Measurements from ENCODE around the gene CNTN3.

Gene CNTN3

GRCh38 chr3:74592359-74592758 lies 22.1 kb downstream of the CNTN3 start:
- WGBS, 2 experiments = 88 to 95% methylated on average over 2 of the region's 2 CpGs
- Histone ChIP-seq H3K4me3 (ENCODE audit: insufficient read depth, low read depth, low read length) (no peak overlapping the region), H3K4me1 (ENCODE audit: control insufficient read depth, insufficient read depth, low read length) (no peaks in the 10 kb centered on the region), H3K9me3 (ENCODE audit: control insufficient read depth, low read length) (no peaks in the 10 kb centered on the region), H3K27ac (ENCODE audit: insufficient read depth, low read depth, low read length, poor library complexity, severe bottlenecking) (no peak overlapping the region), H3K36me3 (ENCODE audit: control insufficient read depth, insufficient read depth, low read length) (no peaks in the 10 kb centered on the region), H3K27me3 (ENCODE audit: control insufficient read depth, insufficient read depth, low read length, poor library complexity, severe bottlenecking) (no peaks in the 10 kb centered on the region)

GRCh38 chr3:74591946-74592345 lies 22.5 kb downstream of the CNTN3 start:
- Histone ChIP-seq H3K4me3 (ENCODE audit: insufficient read depth, low read depth, low read length) (no peak overlapping the region), H3K4me1 (ENCODE audit: control insufficient read depth, insufficient read depth, low read length) (no peaks in the 10 kb centered on the region), H3K36me3 (ENCODE audit: control insufficient read depth, insufficient read depth, low read length) (no peaks in the 10 kb centered on the region), H3K9me3 (ENCODE audit: control insufficient read depth, low read length) (no peaks in the 10 kb centered on the region), H3K27me3 (ENCODE audit: control insufficient read depth, insufficient read depth, low read length, poor library complexity, severe bottlenecking) (no peaks in the 10 kb centered on the region), H3K27ac (ENCODE audit: insufficient read depth, low read depth, low read length, poor library complexity, severe bottlenecking) (no peak overlapping the region)

- no peaks in the 10 kb centered on the region for H3K27me3 ChIP-seq (ENCODE audit: control insufficient read depth, insufficient read depth, low read length, poor library complexity, severe bottlenecking)
- H3K4me1 ChIP-seq (ENCODE audit: control insufficient read depth, insufficient read depth, low read length) = no peaks in the 10 kb centered on the region
- 87 to 97% methylated on average over 2 of the region's 2 CpGs for WGBS, 2 experiments
- H3K27ac ChIP-seq (ENCODE audit: insufficient read depth, low read depth, low read length, poor library complexity, severe bottlenecking) = no peak overlapping the region
- no peaks in the 10 kb centered on the region for H3K9me3 ChIP-seq (ENCODE audit: control insufficient read depth, low read length)
- H3K4me3 ChIP-seq (ENCODE audit: insufficient read depth, low read depth, low read length) = no peak overlapping the region
- no peaks in the 10 kb centered on the region for H3K36me3 ChIP-seq (ENCODE audit: control insufficient read depth, insufficient read depth, low read length)
These were observed 23.1 kb downstream of the CNTN3 start for GRCh38 chr3:74591342-74591741.

- no peaks in the 10 kb centered on the region for H3K27me3 ChIP-seq (ENCODE audit: control insufficient read depth, insufficient read depth, low read length, poor library complexity, severe bottlenecking)
- WGBS, 2 experiments = 90 to 97% methylated on average over 3 of the region's 4 CpGs
- no peak overlapping the region for H3K4me3 ChIP-seq (ENCODE audit: insufficient read depth, low read depth, low read length)
- no peaks in the 10 kb centered on the region for H3K9me3 ChIP-seq (ENCODE audit: control insufficient read depth, low read length)
- no peaks in the 10 kb centered on the region for H3K4me1 ChIP-seq (ENCODE audit: control insufficient read depth, insufficient read depth, low read length)
- no peak overlapping the region for H3K27ac ChIP-seq (ENCODE audit: insufficient read depth, low read depth, low read length, poor library complexity, severe bottlenecking)
- no peaks in the 10 kb centered on the region for H3K36me3 ChIP-seq (ENCODE audit: control insufficient read depth, insufficient read depth, low read length)
These were observed 23.7 kb downstream of the CNTN3 start for GRCh38 chr3:74590620-74591262.

GRCh38 chr3:74584782-74585181 lies 29.7 kb downstream of the CNTN3 start:
- no peak overlapping the region for H3K27ac ChIP-seq (ENCODE audit: insufficient read depth, low read depth, low read length, poor library complexity, severe bottlenecking)
- H3K36me3 ChIP-seq (ENCODE audit: control insufficient read depth, insufficient read depth, low read length) = no peaks in the 10 kb centered on the region
- H3K9me3 ChIP-seq (ENCODE audit: control insufficient read depth, low read length) = no peaks in the 10 kb centered on the region
- no peak overlapping the region for H3K4me3 ChIP-seq (ENCODE audit: insufficient read depth, low read depth, low read length)
- no peaks in the 10 kb centered on the region for H3K4me1 ChIP-seq (ENCODE audit: control insufficient read depth, insufficient read depth, low read length)
- 83 to 92% methylated on average over 1 to 2 of the region's 2 CpGs for WGBS, 2 experiments
- no peaks in the 10 kb centered on the region for H3K27me3 ChIP-seq (ENCODE audit: control insufficient read depth, insufficient read depth, low read length, poor library complexity, severe bottlenecking)

- no peaks in the 10 kb centered on the region for H3K9me3 ChIP-seq (ENCODE audit: control insufficient read depth, low read length)
- no peak overlapping the region for H3K4me3 ChIP-seq (ENCODE audit: insufficient read depth, low read depth, low read length)
- H3K27ac ChIP-seq (ENCODE audit: insufficient read depth, low read depth, low read length, poor library complexity, severe bottlenecking) = no peak overlapping the region
- H3K36me3 ChIP-seq (ENCODE audit: control insufficient read depth, insufficient read depth, low read length) = no peaks in the 10 kb centered on the region
- 78 to 95% methylated on average over 2 to 4 of the region's 5 CpGs for WGBS, 2 experiments
- no peaks in the 10 kb centered on the region for H3K27me3 ChIP-seq (ENCODE audit: control insufficient read depth, insufficient read depth, low read length, poor library complexity, severe bottlenecking)
- H3K4me1 ChIP-seq (ENCODE audit: control insufficient read depth, insufficient read depth, low read length) = no peaks in the 10 kb centered on the region
These were observed 31.5 kb downstream of the CNTN3 start for GRCh38 chr3:74582982-74583381.

GRCh38 chr3:74575857-74576256 lies 38.6 kb downstream of the CNTN3 start:
- no peaks in the 10 kb centered on the region for H3K36me3 ChIP-seq (ENCODE audit: control insufficient read depth, insufficient read depth, low read length)
- 69 to 77% methylated on average over 3 of the region's 3 CpGs for WGBS, 2 experiments
- no peak overlapping the region for H3K4me3 ChIP-seq (ENCODE audit: insufficient read depth, low read depth, low read length)
- no peaks in the 10 kb centered on the region for H3K27me3 ChIP-seq (ENCODE audit: control insufficient read depth, insufficient read depth, low read length, poor library complexity, severe bottlenecking)
- no peaks in the 10 kb centered on the region for H3K9me3 ChIP-seq (ENCODE audit: control insufficient read depth, low read length)
- H3K27ac ChIP-seq (ENCODE audit: insufficient read depth, low read depth, low read length, poor library complexity, severe bottlenecking) = no peak overlapping the region
- H3K4me1 ChIP-seq (ENCODE audit: control insufficient read depth, insufficient read depth, low read length) = no peaks in the 10 kb centered on the region

GRCh38 chr3:74571118-74571517 lies 43.3 kb downstream of the CNTN3 start:
- Histone ChIP-seq H3K9me3 (ENCODE audit: control insufficient read depth, low read length) (no peaks in the 10 kb centered on the region), H3K4me1 (ENCODE audit: control insufficient read depth, insufficient read depth, low read length) (no peaks in the 10 kb centered on the region), H3K36me3 (ENCODE audit: control insufficient read depth, insufficient read depth, low read length) (no peaks in the 10 kb centered on the region), H3K27me3 (ENCODE audit: control insufficient read depth, insufficient read depth, low read length, poor library complexity, severe bottlenecking) (no peaks in the 10 kb centered on the region), H3K4me3 (ENCODE audit: insufficient read depth, low read depth, low read length) (no peak overlapping the region), H3K27ac (ENCODE audit: insufficient read depth, low read depth, low read length, poor library complexity, severe bottlenecking) (no peak overlapping the region)
- 88 to 92% methylated on average over 4 of the region's 4 CpGs for WGBS, 2 experiments

Measured in ectodermal cell (in vitro differentiated cells).